ENCODE measurements around the gene CRYBG2. TPM values are rescaled to one million over a fixed set of nuclear protein-coding genes. Genes with fewer than 3 reads are reported as not detected.

Gene CRYBG2
- total and polyA plus RNA-seq, 2 of the 8 experiments (the other 6 are each of a cell fraction or from before 2014, with no cell fraction given) = 14.2 to 17.0 TPM

- TF ChIP-seq SIN3A (conservative IDR thresholded peaks at IDR 0.05 in 1 of 2, IDR thresholded peaks at IDR 0.05 in 1 of 2; ENCODE audit: low read depth in 1 of 2, low read length in 2 of 2) = no peak
- TF ChIP-seq NRF1 (IDR thresholded peaks at IDR 0.05; ENCODE audit: low read depth, low read length) = no peak
These were observed 36.8 kb downstream of the CRYBG2 start (continued) for GRCh38 chr1:26317146-26317545.
